Osteocyte (in vitro differentiated cells): ENCODE results near the gene FGF14. TPM values are rescaled to one million over a fixed set of nuclear protein-coding genes. Genes with fewer than 3 reads are reported as not detected.

Source experiments
- DNase-seq: peaks from one replicate; pipeline ENCODE4 v3.0.0; 2021; ENCODE audit warnings: mixed read lengths; ENCODE audit not compliant: unreplicated experiment; ENCODE audit errors: extremely low spot score
- H3K27ac Mint-ChIP-seq: one replicate; pipeline ENCODE4 v1.8.0; 2021; ENCODE audit warnings: mild to moderate bottlenecking, mixed read lengths; ENCODE audit not compliant: unreplicated experiment
- H3K27me3 Mint-ChIP-seq: one replicate; pipeline ENCODE4 v1.8.0; 2021; ENCODE audit warnings: mixed read lengths; ENCODE audit not compliant: unreplicated experiment
- H3K36me3 Mint-ChIP-seq: one replicate; pipeline ENCODE4 v1.8.0; 2021; ENCODE audit warnings: mixed read lengths; ENCODE audit not compliant: unreplicated experiment
- H3K4me1 Mint-ChIP-seq: one replicate; pipeline ENCODE4 v1.8.0; 2021; ENCODE audit warnings: mixed read lengths; ENCODE audit not compliant: unreplicated experiment
- H3K4me3 Mint-ChIP-seq: one replicate; pipeline ENCODE4 v1.8.0; 2021; ENCODE audit warnings: mild to moderate bottlenecking, moderate library complexity, mixed read lengths; ENCODE audit not compliant: unreplicated experiment
- H3K9me3 Mint-ChIP-seq: one replicate; pipeline ENCODE4 v1.8.0; 2021; ENCODE audit warnings: mixed read lengths; ENCODE audit not compliant: unreplicated experiment
- total RNA-seq: library from RNA; stranded (reverse); gene quantifications from 2 replicates; pipeline ENCODE4 v1.2.1, GENCODE V29; 2021
- TF ChIP-seq, protein P1 (sequence below): fragments of 200-600 bp; sonication (generic); IDR thresholded peaks from 2 replicates; pipeline ENCODE4 v1.5.0; 2021; ENCODE audit warnings: antibody characterized with exemption, mild to moderate bottlenecking, moderate library complexity

Gene FGF14
- total RNA-seq, 1 donor from 2014 or later = 0.24 TPM

DNA sequence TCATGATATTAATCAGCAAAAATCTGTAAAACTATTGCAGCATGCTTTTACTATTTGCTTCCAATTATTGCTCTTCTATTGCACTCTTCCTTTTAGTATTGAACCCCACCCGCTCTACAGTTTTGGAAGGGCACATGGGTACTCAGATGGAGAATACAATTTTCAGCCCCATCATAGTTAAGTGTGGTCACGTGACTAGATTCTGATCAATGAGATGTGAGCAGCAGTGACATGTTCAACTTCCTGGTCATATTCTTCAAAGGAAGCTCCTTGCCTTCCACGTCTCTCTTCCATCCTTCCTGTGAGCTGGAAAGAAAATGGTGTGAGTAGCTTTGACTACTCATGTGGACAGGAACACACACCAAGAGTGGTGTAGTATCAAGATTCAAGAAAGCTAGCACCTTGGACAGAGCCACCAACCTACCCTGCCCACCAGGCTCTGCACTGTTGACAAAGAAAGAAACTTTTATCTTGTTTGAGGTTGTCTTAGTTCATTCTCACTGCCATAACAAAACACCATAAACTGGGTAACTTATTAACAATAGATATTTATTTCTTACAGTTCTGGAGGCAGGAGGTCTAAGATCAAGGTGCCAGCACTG, 3.8 kb upstream of the FGF14 start:
- H3K27me3 Mint-ChIP-seq = peaks cover 70% of the 10 kb centered on the region
- H3K36me3 Mint-ChIP-seq = no peaks in the 10 kb centered on the region
- H3K27ac Mint-ChIP-seq = no peak overlapping the region
- no peak overlapping the region for H3K4me3 Mint-ChIP-seq
- H3K4me1 Mint-ChIP-seq = peaks cover 19% of the 10 kb centered on the region
- TF ChIP-seq, protein P1, sequence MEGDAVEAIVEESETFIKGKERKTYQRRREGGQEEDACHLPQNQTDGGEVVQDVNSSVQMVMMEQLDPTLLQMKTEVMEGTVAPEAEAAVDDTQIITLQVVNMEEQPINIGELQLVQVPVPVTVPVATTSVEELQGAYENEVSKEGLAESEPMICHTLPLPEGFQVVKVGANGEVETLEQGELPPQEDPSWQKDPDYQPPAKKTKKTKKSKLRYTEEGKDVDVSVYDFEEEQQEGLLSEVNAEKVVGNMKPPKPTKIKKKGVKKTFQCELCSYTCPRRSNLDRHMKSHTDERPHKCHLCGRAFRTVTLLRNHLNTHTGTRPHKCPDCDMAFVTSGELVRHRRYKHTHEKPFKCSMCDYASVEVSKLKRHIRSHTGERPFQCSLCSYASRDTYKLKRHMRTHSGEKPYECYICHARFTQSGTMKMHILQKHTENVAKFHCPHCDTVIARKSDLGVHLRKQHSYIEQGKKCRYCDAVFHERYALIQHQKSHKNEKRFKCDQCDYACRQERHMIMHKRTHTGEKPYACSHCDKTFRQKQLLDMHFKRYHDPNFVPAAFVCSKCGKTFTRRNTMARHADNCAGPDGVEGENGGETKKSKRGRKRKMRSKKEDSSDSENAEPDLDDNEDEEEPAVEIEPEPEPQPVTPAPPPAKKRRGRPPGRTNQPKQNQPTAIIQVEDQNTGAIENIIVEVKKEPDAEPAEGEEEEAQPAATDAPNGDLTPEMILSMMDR = no peak
- DNase-seq = no peak
- H3K9me3 Mint-ChIP-seq = no peaks in the 10 kb centered on the region

DNA sequence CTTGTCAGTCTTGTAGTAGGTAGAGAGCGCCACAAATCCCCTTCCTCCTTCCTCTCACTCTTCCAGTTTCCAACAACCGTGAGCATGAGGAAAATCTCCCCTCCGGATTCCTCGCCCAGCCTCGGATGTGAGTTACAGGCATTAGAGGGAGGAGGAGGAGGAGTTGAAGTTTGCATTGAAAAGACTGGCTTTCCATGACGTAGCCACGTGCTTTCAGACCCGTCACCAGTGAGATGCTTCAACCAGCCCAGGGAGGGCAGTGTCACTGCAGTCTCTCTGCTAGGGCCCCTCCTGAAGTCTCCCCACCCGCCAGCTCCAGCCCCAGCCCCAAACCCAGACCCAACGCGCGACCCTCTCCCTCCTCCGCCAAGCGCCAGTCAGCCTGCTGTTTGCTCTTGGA, 442 bp upstream of the FGF14 start:
- Mint-ChIP-seq H3K9me3 (no peaks in the 10 kb centered on the region), H3K27ac (no peak overlapping the region), H3K36me3 (no peaks in the 10 kb centered on the region), H3K27me3 (peaks cover 69% of the 10 kb centered on the region), H3K4me3 (peak overlapping the region; percentile 18), H3K4me1 (peaks cover 27% of the 10 kb centered on the region)
- TF ChIP-seq, protein P1 = no peak
- DNase-seq = no peak

DNA sequence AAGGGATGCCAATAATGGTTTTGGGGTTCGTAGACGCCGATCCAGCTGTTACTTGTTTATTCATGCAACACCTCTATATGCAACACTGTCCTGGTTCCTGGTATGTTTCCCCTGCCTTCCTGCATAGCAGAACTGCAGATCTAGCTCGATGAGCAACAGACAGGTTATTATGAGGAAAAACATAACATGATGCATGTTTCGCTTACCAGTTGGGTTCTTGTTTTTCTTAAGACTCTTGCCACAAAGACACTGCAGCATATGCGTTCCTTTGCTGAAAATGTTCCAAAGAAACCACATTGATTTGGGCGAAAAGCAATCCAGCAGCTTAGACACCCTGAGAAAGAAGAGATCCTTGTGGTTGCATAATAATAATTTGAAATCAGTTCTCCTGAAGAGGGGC, 583 bp downstream of the FGF14 start:
- Mint-ChIP-seq H3K4me1 (peaks cover 27% of the 10 kb centered on the region), H3K27me3 (peaks cover 73% of the 10 kb centered on the region), H3K9me3 (no peaks in the 10 kb centered on the region), H3K27ac (no peak overlapping the region), H3K36me3 (no peaks in the 10 kb centered on the region), H3K4me3 (peak overlapping the region; percentile 44)
- TF ChIP-seq, protein P1 = no peak
- no peak for DNase-seq

- Mint-ChIP-seq H3K27me3 (peaks cover 75% of the 10 kb centered on the region), H3K27ac (no peak overlapping the region), H3K4me1 (peaks cover 27% of the 10 kb centered on the region), H3K9me3 (no peaks in the 10 kb centered on the region), H3K36me3 (no peaks in the 10 kb centered on the region), H3K4me3 (peak overlapping the region; percentile 44)
- TF ChIP-seq, protein P1 = no peak
- DNase-seq = no peak
Observed at GRCh38 chr13:102400675-102401145, 1.1 kb downstream of the FGF14 start.

DNA sequence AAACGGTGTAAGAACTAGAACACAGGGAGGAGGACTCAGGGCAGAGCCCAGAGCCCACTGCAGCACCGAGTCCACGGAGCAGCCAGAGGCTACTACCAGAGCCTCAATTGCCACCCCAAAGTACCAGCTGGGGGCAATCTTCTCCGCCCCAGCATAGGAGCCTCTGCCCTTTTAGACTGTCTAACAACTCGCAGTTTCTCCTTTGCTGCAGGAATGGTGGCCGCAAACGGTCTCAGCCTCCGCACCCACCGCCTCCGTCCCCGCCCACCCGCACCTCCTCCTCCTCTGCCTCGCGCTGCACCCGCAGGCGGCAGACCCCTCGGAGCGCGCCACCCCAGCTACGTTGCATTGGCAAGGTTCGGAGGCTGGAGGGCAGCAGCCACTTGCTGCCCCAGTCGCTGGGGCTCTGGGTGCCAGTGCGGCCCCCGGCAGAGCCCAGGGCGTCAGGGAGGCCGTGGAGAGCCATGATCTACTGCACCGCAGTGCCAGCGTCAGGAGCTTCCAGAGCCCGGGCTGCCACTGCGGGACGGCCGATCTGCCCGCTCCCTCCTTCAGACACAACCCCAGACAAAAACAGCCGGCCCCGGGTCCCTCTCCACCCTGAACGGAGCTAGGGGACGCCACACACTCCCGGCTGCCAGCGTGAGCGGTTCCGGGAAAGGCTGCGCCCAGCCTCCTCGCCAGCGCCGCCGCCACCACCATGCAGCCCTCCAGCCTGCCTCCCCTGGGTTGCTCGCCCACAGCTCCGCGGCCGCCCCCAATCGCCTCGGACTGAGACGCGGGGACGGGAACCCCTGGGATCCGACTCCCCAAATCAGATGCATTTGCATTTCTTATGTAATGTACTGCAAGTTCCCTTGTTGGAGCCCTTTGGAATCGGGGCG, 1.8 kb downstream of the FGF14 start:
- Mint-ChIP-seq H3K9me3 (no peaks in the 10 kb centered on the region), H3K36me3 (no peaks in the 10 kb centered on the region), H3K4me1 (peaks cover 27% of the 10 kb centered on the region), H3K27ac (no peak overlapping the region), H3K27me3 (peaks cover 69% of the 10 kb centered on the region), H3K4me3 (peak overlapping the region; percentile 48)
- TF ChIP-seq, protein P1 = peak; percentile 15
- no peak for DNase-seq
